Central memory CD8-positive, alpha-beta T cell (primary cell): ENCODE results near the gene ANXA6.

Experiments used
- ATAC-seq: fragments of 150-1000 bp; cut with Tn5 transposase; replicated peaks from 2 replicates; pipeline ENCODE4 v1.10.0; 2022; ENCODE audit warnings: mild to moderate bottlenecking, moderate FRiP score, moderate number of reproducible peaks; ENCODE audit not compliant: poor library complexity, severe bottlenecking; ENCODE audit errors: extremely low read depth
- DNase-seq, 2 donors: peaks; one replicate each; pipeline ENCODE4 v3.0.0; 2021; ENCODE audit warnings: low spot score in 2 of 2
- H3K27ac Mint-ChIP-seq: one replicate; pipeline ENCODE4 v1.8.0; 2022; ENCODE audit warnings: low read depth, mild to moderate bottlenecking, moderate library complexity, mixed read lengths
- H3K27me3 Mint-ChIP-seq: one replicate; pipeline ENCODE4 v1.8.0; 2022; ENCODE audit warnings: mixed read lengths
- H3K36me3 Mint-ChIP-seq: one replicate; pipeline ENCODE4 v1.8.0; 2022; ENCODE audit warnings: mild to moderate bottlenecking, moderate library complexity, mixed read lengths; ENCODE audit not compliant: insufficient read depth
- H3K4me1 Mint-ChIP-seq: one replicate; pipeline ENCODE4 v1.8.0; 2022; ENCODE audit warnings: mixed read lengths
- H3K4me3 Mint-ChIP-seq: one replicate; pipeline ENCODE4 v1.8.0; 2022; ENCODE audit warnings: mild to moderate bottlenecking, moderate library complexity, mixed read lengths
- H3K9me3 Mint-ChIP-seq: one replicate; pipeline ENCODE4 v1.8.0; 2022; ENCODE audit warnings: mixed read lengths

The ANXA6 gene

DNA sequence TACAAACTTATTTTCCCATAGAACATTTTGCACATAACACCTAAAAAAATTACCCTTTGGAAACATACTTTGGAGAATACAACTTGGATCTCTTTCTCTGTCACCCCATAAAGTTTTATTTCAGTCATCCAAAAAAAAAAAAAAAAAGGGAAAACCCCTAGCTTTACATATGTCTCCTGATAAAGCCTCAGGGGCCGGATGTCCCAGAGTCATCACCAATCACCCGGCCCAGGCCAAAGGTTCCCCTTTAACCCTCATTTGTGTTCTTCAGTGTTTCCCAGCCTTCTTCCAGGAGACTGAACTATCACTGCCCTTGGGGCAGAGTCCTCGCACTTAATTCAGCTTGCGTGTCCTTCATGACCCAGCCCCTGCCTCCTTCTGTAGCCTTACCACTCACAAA is 28.8 kb downstream of the ANXA6 start:
- H3K4me1 Mint-ChIP-seq, result peaks cover 54% of the 10 kb centered on the region
- H3K27me3 Mint-ChIP-seq, result no peaks in the 10 kb centered on the region
- no peak for DNase-seq
- peaks cover 86% of the 10 kb centered on the region for H3K36me3 Mint-ChIP-seq
- H3K9me3 Mint-ChIP-seq, result no peaks in the 10 kb centered on the region
- no peak for ATAC-seq
- H3K4me3 Mint-ChIP-seq, result no peak overlapping the region
- H3K27ac Mint-ChIP-seq, result peak overlapping the region; percentile 36

DNA sequence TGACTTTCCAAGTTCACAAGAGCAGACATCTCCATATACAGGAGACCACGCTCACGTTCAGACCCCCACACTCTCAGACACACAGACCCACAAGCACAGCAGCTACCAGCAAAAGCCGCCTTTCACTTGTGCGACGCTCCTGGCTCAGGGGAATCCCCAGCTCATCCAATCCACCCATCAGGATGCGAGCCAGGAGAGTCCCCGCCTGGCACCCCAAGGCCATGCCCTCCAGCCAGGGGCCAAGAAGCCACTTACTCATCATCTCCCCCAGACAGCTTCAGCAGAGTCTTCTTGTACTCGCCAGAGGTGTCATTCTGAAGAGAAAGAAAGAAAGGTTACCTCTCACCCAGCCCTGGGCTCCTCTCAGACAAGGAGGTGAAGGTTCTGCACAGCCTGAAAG is 29.7 kb downstream of the ANXA6 start:
- DNase-seq, result no peak

GRCh38 chr5:151126199-151126645 is 31.4 kb downstream of the ANXA6 start:
- DNase-seq, result peak; percentile 50 to 63
- H3K4me3 Mint-ChIP-seq, result no peak overlapping the region
- H3K36me3 Mint-ChIP-seq, result peaks cover 75% of the 10 kb centered on the region
- peak overlapping the region; percentile 74 for H3K27ac Mint-ChIP-seq
- no peak for ATAC-seq
- no peaks in the 10 kb centered on the region for H3K27me3 Mint-ChIP-seq
- peaks cover 44% of the 10 kb centered on the region for H3K4me1 Mint-ChIP-seq
- H3K9me3 Mint-ChIP-seq, result no peaks in the 10 kb centered on the region

More for the DNA sequence above, 29.7 kb downstream of the ANXA6 start:
- no peaks in the 10 kb centered on the region for H3K9me3 Mint-ChIP-seq
- peaks cover 50% of the 10 kb centered on the region for H3K4me1 Mint-ChIP-seq
- H3K4me3 Mint-ChIP-seq, result no peak overlapping the region
- no peaks in the 10 kb centered on the region for H3K27me3 Mint-ChIP-seq
- H3K27ac Mint-ChIP-seq, result peak overlapping the region; percentile 74
- peaks cover 86% of the 10 kb centered on the region for H3K36me3 Mint-ChIP-seq
- ATAC-seq, result no peak

- Mint-ChIP-seq H3K9me3 (no peaks in the 10 kb centered on the region), H3K27ac (peak overlapping the region; percentile 74), H3K4me1 (peaks cover 44% of the 10 kb centered on the region), H3K27me3 (no peaks in the 10 kb centered on the region), H3K36me3 (peaks cover 75% of the 10 kb centered on the region), H3K4me3 (no peak overlapping the region)
- no peak for DNase-seq
- peak; percentile 36 for ATAC-seq
These were observed 32.2 kb downstream of the ANXA6 start for GRCh38 chr5:151125421-151125820.

GRCh38 chr5:151123897-151124751 is 33.5 kb downstream of the ANXA6 start:
- no peak for ATAC-seq
- no peaks in the 10 kb centered on the region for H3K9me3 Mint-ChIP-seq

GRCh38 chr5:151122828-151123227 is 34.8 kb downstream of the ANXA6 start:
- Mint-ChIP-seq H3K27ac (no peak overlapping the region), H3K36me3 (peaks cover 79% of the 10 kb centered on the region), H3K4me1 (peaks cover 27% of the 10 kb centered on the region), H3K4me3 (no peak overlapping the region), H3K9me3 (no peaks in the 10 kb centered on the region), H3K27me3 (no peaks in the 10 kb centered on the region)
- ATAC-seq (no peak), DNase-seq (no peak)

More at GRCh38 chr5:151123897-151124751, 33.5 kb downstream of the ANXA6 start:
- H3K4me3 Mint-ChIP-seq, result peak overlapping the region; percentile 7
- peaks cover 79% of the 10 kb centered on the region for H3K36me3 Mint-ChIP-seq
- peaks cover 34% of the 10 kb centered on the region for H3K4me1 Mint-ChIP-seq
- no peak for DNase-seq
- H3K27ac Mint-ChIP-seq, result peak overlapping the region; percentile 94
- no peaks in the 10 kb centered on the region for H3K27me3 Mint-ChIP-seq

GRCh38 chr5:151121665-151122064 is 35.9 kb downstream of the ANXA6 start:
- H3K9me3 Mint-ChIP-seq, result no peaks in the 10 kb centered on the region
- no peak for ATAC-seq
- no peak overlapping the region for H3K4me3 Mint-ChIP-seq

DNA sequence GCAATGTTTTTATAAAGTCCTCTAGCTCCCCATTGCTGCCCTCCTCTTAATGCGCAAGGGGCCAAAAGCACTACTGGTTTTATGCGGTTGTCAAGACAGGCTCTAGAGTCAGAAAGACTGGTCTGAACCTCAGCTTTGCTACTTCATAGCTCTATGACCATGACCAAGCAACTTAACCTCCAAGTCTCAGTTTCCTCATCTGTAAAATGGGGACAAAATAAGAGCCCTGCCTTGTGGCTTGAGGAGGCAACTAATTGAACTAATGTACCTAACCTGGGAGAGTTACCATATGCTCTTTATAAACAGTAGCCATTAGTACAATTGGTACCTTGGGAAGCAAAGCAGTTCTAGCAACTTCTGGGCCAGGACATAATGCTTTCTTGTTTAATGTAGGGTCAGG is 36.5 kb downstream of the ANXA6 start:
- no peaks in the 10 kb centered on the region for H3K27me3 Mint-ChIP-seq
- no peaks in the 10 kb centered on the region for H3K9me3 Mint-ChIP-seq
- DNase-seq (no peak), ATAC-seq (no peak)
- H3K4me1 Mint-ChIP-seq, result peaks cover 22% of the 10 kb centered on the region
- no peak overlapping the region for H3K4me3 Mint-ChIP-seq
- H3K36me3 Mint-ChIP-seq, result peaks cover 77% of the 10 kb centered on the region
- H3K27ac Mint-ChIP-seq, result peak overlapping the region; percentile 52

More at GRCh38 chr5:151121665-151122064, 35.9 kb downstream of the ANXA6 start:
- DNase-seq, result no peak
- Mint-ChIP-seq H3K36me3 (peaks cover 77% of the 10 kb centered on the region), H3K4me1 (peaks cover 25% of the 10 kb centered on the region), H3K27ac (peak overlapping the region; percentile 53), H3K27me3 (no peaks in the 10 kb centered on the region)

DNA sequence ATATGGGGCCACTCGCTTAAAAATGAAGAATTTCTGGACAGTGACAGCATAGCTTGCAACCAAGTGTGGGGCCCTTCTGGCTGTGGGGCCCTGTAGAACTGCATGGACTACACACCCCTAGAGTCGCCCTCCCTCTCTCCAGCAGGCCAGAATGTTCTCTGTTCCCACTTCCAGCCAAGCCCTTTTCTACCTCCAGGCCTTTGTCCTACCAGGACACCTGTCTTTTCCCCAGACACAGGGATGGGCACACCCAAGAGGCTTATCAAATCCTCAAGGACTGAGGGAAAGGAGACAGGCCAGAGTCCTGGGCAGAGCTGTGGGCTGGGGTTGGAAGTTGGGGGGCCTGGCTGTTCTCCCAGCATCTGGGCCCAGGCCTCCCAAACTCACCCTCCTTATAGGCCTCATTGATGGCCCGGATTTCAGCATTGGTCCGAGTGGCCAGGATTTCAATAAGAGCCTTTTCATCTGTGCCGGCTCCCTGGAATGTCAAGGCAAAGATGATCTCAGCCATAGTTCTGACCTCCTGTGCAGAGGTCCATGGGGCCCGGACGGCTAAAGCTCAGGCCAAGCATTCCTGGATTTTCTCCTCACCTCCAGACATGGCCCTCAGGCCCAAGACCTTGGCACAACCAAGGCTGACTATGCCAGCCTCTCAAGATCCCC is 38.5 kb downstream of the ANXA6 start:
- ATAC-seq (no peak), DNase-seq (no peak)
- H3K9me3 Mint-ChIP-seq, result no peaks in the 10 kb centered on the region
- H3K36me3 Mint-ChIP-seq, result peaks cover 71% of the 10 kb centered on the region
- H3K4me1 Mint-ChIP-seq, result peaks cover 15% of the 10 kb centered on the region
- no peaks in the 10 kb centered on the region for H3K27me3 Mint-ChIP-seq
- no peak overlapping the region for H3K4me3 Mint-ChIP-seq
- H3K27ac Mint-ChIP-seq, result peak overlapping the region; percentile 74

- Mint-ChIP-seq H3K27ac (no peak overlapping the region), H3K4me3 (no peak overlapping the region), H3K36me3 (peaks cover 71% of the 10 kb centered on the region), H3K4me1 (peaks cover 11% of the 10 kb centered on the region), H3K9me3 (no peaks in the 10 kb centered on the region), H3K27me3 (no peaks in the 10 kb centered on the region)
- ATAC-seq (peak; percentile 56), DNase-seq (peak; percentile 52 to 64)
These were observed 42.2 kb downstream of the ANXA6 start for GRCh38 chr5:151115272-151115905.

GRCh38 chr5:151113651-151114050 is 43.9 kb downstream of the ANXA6 start:
- H3K27me3 Mint-ChIP-seq, result no peaks in the 10 kb centered on the region
- DNase-seq (no peak), ATAC-seq (no peak)
- no peak overlapping the region for H3K27ac Mint-ChIP-seq
- H3K4me3 Mint-ChIP-seq, result no peak overlapping the region
- H3K9me3 Mint-ChIP-seq, result no peaks in the 10 kb centered on the region
- H3K4me1 Mint-ChIP-seq, result peaks cover 17% of the 10 kb centered on the region
- peaks cover 63% of the 10 kb centered on the region for H3K36me3 Mint-ChIP-seq

DNA sequence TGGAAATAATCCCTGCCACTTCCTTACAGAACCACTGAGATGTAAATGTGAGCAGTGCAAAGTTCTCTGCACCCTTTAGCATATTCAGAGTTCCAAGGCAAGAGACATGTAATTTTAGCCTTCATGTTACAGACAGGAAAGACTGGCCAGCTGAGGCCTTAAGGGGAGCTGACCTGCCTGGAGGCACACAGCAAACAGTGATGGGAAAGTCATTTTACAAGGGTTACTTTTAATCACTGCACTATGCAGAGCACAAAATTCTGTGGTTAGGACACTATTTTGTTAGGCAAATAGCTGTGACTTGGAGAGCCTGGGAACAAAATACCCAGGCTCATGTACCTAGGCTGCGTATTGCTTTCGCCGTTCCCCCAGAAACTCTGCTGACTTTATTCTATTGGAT is 46.6 kb downstream of the ANXA6 start:
- Mint-ChIP-seq H3K36me3 (peaks cover 63% of the 10 kb centered on the region), H3K4me3 (no peak overlapping the region), H3K4me1 (peaks cover 16% of the 10 kb centered on the region), H3K27ac (no peak overlapping the region), H3K9me3 (no peaks in the 10 kb centered on the region), H3K27me3 (no peaks in the 10 kb centered on the region)
- ATAC-seq, result no peak
- no peak for DNase-seq
